K562 (cell line): ENCODE data around the gene PELI2. TPM values are rescaled to one million over a fixed set of nuclear protein-coding genes. Genes with fewer than 3 reads are reported as not detected.

Experiments used
- ATAC-seq: fragments of 200-7000 bp; cut with Tn5 transposase; 3 replicates; pipeline ENCODE4 v1.9.1; 2020; ENCODE audit warnings: moderate library complexity
- BruUV-seq: library from RNA; stranded (reverse); fragments of 400-500 nt; replicated peaks from 2 replicates; lab custom pipeline; 2021; lab: Mats Ljungman, UMichigan
- CTCF ChIA-PET: fragments of 300-600 bp; formaldehyde crosslinking; extraction: SDS; loops from one replicate; lab custom pipeline; 2021; ENCODE audit warnings: low intra/inter-chr PET ratio; lab: Yijun Ruan, JAX
- POLR2A ChIA-PET: fragments of 300-600, 350-650 bp; sonication (Branson Sonifier 250); formaldehyde crosslinking; extraction: SDS; loops from one replicate; lab custom pipeline; 2021; ENCODE audit warnings: antibody characterized with exemption, inconsistent platforms; lab: Yijun Ruan, JAX
- DNase-seq, 4 experiments: peaks; one replicate each; pipeline versions ENCODE4 v3.0.0 to v3.0.0-alpha.2; 2011 to 2018; ENCODE audit warnings: low spot score in 3 of 4, mixed read lengths in 3 of 4; ENCODE audit errors: extremely low read depth in 1 of 4
- FAIRE-seq: peaks from 2 replicates; lab custom pipeline; 2011; peaks lifted over from hg19 to GRCh38; lab: Jason Lieb, UNC
- H2AFZ ChIP-seq: 2 replicates; pipeline ENCODE4 v1.6.0; 2011; ENCODE audit warnings: low read depth, low read length, control low read depth, inconsistent platforms
- H3K27ac ChIP-seq: fragments of 200-600 bp; 3 replicates; pipeline ENCODE4 v1.8.0; 2011; ENCODE audit warnings: low read depth, mild to moderate bottlenecking, control low read depth, inconsistent platforms, low read length, moderate library complexity, mixed read lengths; ENCODE audit errors: extremely low read depth
- H3K27me3 ChIP-seq, 2 experiments: fragments of 300-600 bp in 1 of 2; 2 replicates in 1 of 2; 3 replicates in 1 of 2; pipeline versions ENCODE4 v1.6.0 to v1.8.0; 2011; ENCODE audit warnings: inconsistent platforms in 2 of 2, low read length in 2 of 2, mild to moderate bottlenecking in 1 of 2, mixed read lengths in 1 of 2, moderate library complexity in 1 of 2; ENCODE audit not compliant: control insufficient read depth in 2 of 2, insufficient read depth in 2 of 2
- H3K36me3 ChIP-seq: fragments of 300-600 bp; 3 replicates; pipeline ENCODE4 v1.8.0; 2011; ENCODE audit warnings: mild to moderate bottlenecking, low read length, inconsistent platforms; ENCODE audit not compliant: control insufficient read depth, insufficient read depth
- H3K4me1 ChIP-seq, 2 experiments: fragments of 200-600 bp in 1 of 2; replicated peaks in 1 of 2; 2 replicates in 1 of 2; 3 replicates in 1 of 2; pipeline versions ENCODE4 v1.5.1 to v1.8.0; 2011; ENCODE audit warnings: inconsistent platforms in 2 of 2, low read length in 2 of 2, mild to moderate bottlenecking in 1 of 2, mixed read lengths in 1 of 2, moderate library complexity in 1 of 2; ENCODE audit not compliant: control insufficient read depth in 2 of 2, insufficient read depth in 2 of 2
- H3K4me2 ChIP-seq: 2 replicates; pipeline ENCODE4 v1.6.1; 2011; ENCODE audit warnings: low read length, control low read depth, inconsistent platforms, mixed read lengths; ENCODE audit not compliant: insufficient read depth
- H3K4me3 ChIP-seq: fragments of 200-600 bp; sonication (generic), shearing (Covaris generic); 2 replicates; pipeline ENCODE4 v1.5.1; 2016; ENCODE audit warnings: control low read depth, inconsistent platforms
- H3K79me2 ChIP-seq: fragments of 200-600 bp; 3 replicates; pipeline ENCODE4 v1.8.0; 2011; ENCODE audit warnings: low read length, inconsistent platforms; ENCODE audit not compliant: control insufficient read depth, insufficient read depth
- H3K9ac ChIP-seq, 2 experiments: 2 replicates each; pipeline versions ENCODE4 v1.6.0 to v1.6.1; 2011; ENCODE audit warnings: low read depth in 2 of 2, low read length in 2 of 2, control low read depth in 1 of 2, inconsistent platforms in 1 of 2, mild to moderate bottlenecking in 1 of 2, mixed read lengths in 1 of 2; ENCODE audit not compliant: insufficient read depth in 1 of 2
- H3K9me1 ChIP-seq: one replicate; pipeline ENCODE4 v1.6.0; 2011; ENCODE audit warnings: inconsistent platforms, mild to moderate bottlenecking, low read length, moderate library complexity; ENCODE audit not compliant: control insufficient read depth, insufficient read depth
- H3K9me3 ChIP-seq: replicated peaks from 2 replicates; pipeline ENCODE4 v1.5.1; 2011; ENCODE audit warnings: low read depth, low read length, inconsistent platforms; ENCODE audit not compliant: control insufficient read depth, insufficient read depth
- H4K20me1 ChIP-seq: replicated peaks from 2 replicates; pipeline ENCODE4 v1.6.1; 2011; ENCODE audit warnings: low read length, inconsistent platforms, mixed read lengths; ENCODE audit not compliant: control insufficient read depth, insufficient read depth
- BCL6 ChIP-seq: fragments of 250-450 bp; sonication (Bioruptor Pico); IDR thresholded peaks from 2 replicates; pipeline ENCODE4 v1.4.0; 2020
- CAMTA2 ChIP-seq: fragments of 250-450 bp; sonication (Bioruptor Pico); conservative IDR thresholded peaks from 2 replicates; pipeline ENCODE4 v1.5.1; 2022
- CBFB ChIP-seq: sonication (generic); formaldehyde crosslinking; IDR thresholded peaks from 2 replicates; pipeline ENCODE4 v1.4.0; 2020; ENCODE audit warnings: mild to moderate bottlenecking, missing genetic modification reagents
- GTF3C2 ChIP-seq: IDR thresholded peaks from 3 replicates; pipeline ENCODE4 v1.6.1; 2011; ENCODE audit warnings: borderline replicate concordance, mild to moderate bottlenecking, moderate library complexity; ENCODE audit not compliant: insufficient read length; ENCODE audit errors: extremely low read depth
- PML ChIP-seq: IDR thresholded peaks from 2 replicates; pipeline ENCODE4 v1.6.1; 2012; ENCODE audit warnings: low read length, inconsistent platforms
- RBM14 ChIP-seq: fragments of 200-400 bp; formaldehyde crosslinking; IDR thresholded peaks from 2 replicates; pipeline ENCODE4 v1.6.1; 2018; ENCODE audit warnings: low read depth, mild to moderate bottlenecking, low read length, moderate library complexity, borderline replicate concordance; ENCODE audit not compliant: insufficient read depth
- SPI1 ChIP-seq: IDR thresholded peaks from 2 replicates; pipeline ENCODE4 v1.6.1; 2011; ENCODE audit warnings: low read depth, low read length, control low read depth, borderline replicate concordance
- SRSF3 ChIP-seq: fragments of 200-400 bp; formaldehyde crosslinking; IDR thresholded peaks from 2 replicates; pipeline ENCODE4 v1.6.1; 2016; ENCODE audit warnings: mild to moderate bottlenecking, low read length, moderate library complexity; ENCODE audit not compliant: insufficient read depth
- USF2 ChIP-seq: sonication (generic); formaldehyde crosslinking; IDR thresholded peaks from 2 replicates; pipeline ENCODE4 v1.5.0; 2020; ENCODE audit warnings: missing genetic modification reagents
- WHSC1 ChIP-seq: IDR thresholded peaks from one replicate; pipeline ENCODE4 v1.6.1; 2012; ENCODE audit warnings: low read length, control low read depth, inconsistent platforms
- WGBS: fragments of 100-300 bp; shearing (Covaris generic); methylation state at CpG from one replicate; pipeline ENCODE4 v1.1.6; 2016; ENCODE audit warnings: low coverage, mixed read lengths; ENCODE audit not compliant: insufficient coverage; ENCODE audit errors: missing lambda C conversion rate; 5-methylcytosine and 5-hydroxymethylcytosine counted together
- in situ Hi-C: fragments of 300-500 bp; cut with MboI; formaldehyde crosslinking; loops from 4 replicates; pipeline ENCODE4 v1.15.0; 2018; ENCODE audit warnings: inconsistent platforms, mixed read lengths
- intact Hi-C: fragments of 100-400 bp; cut with micrococcal nuclease; formaldehyde crosslinking; loops from 2 replicates; pipeline ENCODE4 v1.14.2; 2022
- polyA plus RNA-seq, 8 experiments: library from polyadenylated mRNA; depleted of rRNA in 4 of 8; stranded (reverse) in 5 of 8; unstranded in 3 of 8; fragments of >200 nt; fragmentation: Nextera tagmentation in 2 of 8; fragmentation: Illumina TruSeq in 1 of 8; extraction: Ambion mirVana in 2 of 8; extraction: Trizol in 1 of 8; gene quantifications; 2 replicates each; pipeline versions ENCODE4 v1.2.1 to v1.2.3, GENCODE V29; 2011 to 2014; ENCODE audit warnings: inconsistent platforms in 1 of 8, missing spikeins in 1 of 8
- total RNA-seq, 7 experiments: library from RNA; depleted of rRNA in 6 of 7; stranded (reverse); fragments of >200 nt in 6 of 7; fragmentation: Illumina TruSeq in 2 of 7; extraction: Trizol in 2 of 7; gene quantifications; 2 replicates each; pipeline versions ENCODE4 v1.2.1 to v1.2.3, GENCODE V29; 2011 to 2021; ENCODE audit warnings: low replicate concordance in 1 of 7

PELI2 gene
- total and polyA plus RNA-seq, 9 of the 15 experiments (the other 6 are each of a cell fraction or from before 2014, with no cell fraction given): 0.20 to 1.5 (median 0.44) TPM

GRCh38 chr14:56075301-56075700 is 42.9 kb upstream of the PELI2 start:
- ChIA-PET POLR2A (no interaction called here), CTCF (no interaction called here)
- H2AFZ ChIP-seq: no peak overlapping the region
- FAIRE-seq: no peak
- 6% methylated on average over 2 of the region's 2 CpGs for WGBS
- no peak overlapping the region for H3K9ac ChIP-seq
- ATAC-seq: no peak
- H3K4me2 ChIP-seq: no peak overlapping the region
- H3K27me3 ChIP-seq: no peaks in the 10 kb centered on the region; a peak in 2 of 5 replicates
- BruUV-seq: no TSS peak
- no peaks in the 10 kb centered on the region for H3K36me3 ChIP-seq
- no peaks in the 10 kb centered on the region for H4K20me1 ChIP-seq
- no peaks in the 10 kb centered on the region for H3K9me3 ChIP-seq
- in situ Hi-C loops: no loop called here
- no peak overlapping the region for H3K4me3 ChIP-seq
- no peaks in the 10 kb centered on the region for H3K9me1 ChIP-seq
- intact Hi-C loops: no loop called here
- H3K79me2 ChIP-seq: no peaks in the 10 kb centered on the region
- DNase-seq: no peak
- H3K4me1 ChIP-seq: no peaks in the 10 kb centered on the region
- no peak overlapping the region for H3K27ac ChIP-seq
- no peak for TF ChIP-seq CAMTA2 (CRISPR knock-in tag)
- no peak for TF ChIP-seq PML
- TF ChIP-seq SPI1: no peak
- TF ChIP-seq SRSF3: no peak
- no peak for TF ChIP-seq WHSC1
- no peak for TF ChIP-seq GTF3C2
- TF ChIP-seq RBM14: no peak
- no peak for TF ChIP-seq USF2 (CRISPR knock-in tag)
- no peak for TF ChIP-seq CBFB (CRISPR knock-in tag)
- TF ChIP-seq BCL6: no peak
